Measurements from ENCODE around the gene CELA2B. TPM values are rescaled to one million over a fixed set of nuclear protein-coding genes. Genes with fewer than 3 reads are reported as not detected.

The CELA2B gene
- polyA plus RNA-seq, 1 of the 3 experiments (the other 2 are of a cell fraction): not detected

DNA sequence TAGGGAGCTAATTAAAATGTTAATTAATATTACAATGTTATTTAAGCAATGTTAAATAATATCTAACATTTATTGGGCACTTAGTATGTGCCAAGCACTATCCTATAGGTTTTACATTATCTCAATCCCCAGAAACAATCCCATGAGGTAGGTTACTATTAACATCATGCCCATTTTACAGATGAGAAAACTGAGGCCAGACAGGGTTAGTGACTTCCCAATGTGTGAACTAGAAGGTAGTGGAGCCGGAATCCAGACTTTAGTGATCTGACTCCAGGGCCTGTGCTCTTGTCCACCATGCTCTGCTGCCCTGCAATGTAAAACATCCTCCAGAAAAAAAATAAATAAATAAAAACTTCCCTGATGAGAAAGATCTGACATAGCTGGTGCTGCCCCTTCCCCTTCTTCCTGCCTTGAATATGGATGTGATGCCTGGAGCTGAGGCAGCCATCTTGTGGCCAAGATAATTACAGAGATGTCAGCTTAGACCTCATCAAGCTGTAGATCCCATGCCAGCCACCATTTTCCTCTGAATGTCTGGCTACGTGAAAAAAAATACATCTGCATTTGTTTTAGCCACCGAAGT lies 26.9 kb upstream of the CELA2B start:
- ChIA-PET POLR2A (no interaction called here), CTCF (interaction anchor here (1.2 to 3.1 kb wide), 3 partner anchors 9 to 125 kb away, joined by 3 to 12 read pairs (median 6); no protein-coding TSS in a partner anchor)
- Histone ChIP-seq H3K4me1 (ENCODE audit: control insufficient read depth in 1 of 2, insufficient read depth in 2 of 2, low read depth in 1 of 2, low read length in 1 of 2) (peaks cover 0 to 3% of the 10 kb centered on the region in 2 experiments; a peak in 1 of 4 replicates), H2AFZ (ENCODE audit: low read depth) (no peak overlapping the region), H3K4me3 (ENCODE audit: low read depth in 2 of 2, low read length in 1 of 2) (no peak overlapping the region), H3K4me2 (no peak overlapping the region), H3K36me3 (replicated peaks in 1 of 2; ENCODE audit: control insufficient read depth in 1 of 2, insufficient read depth in 2 of 2, low read length in 1 of 2) (no peaks in the 10 kb centered on the region), H3K9ac (no peak overlapping the region), H4K20me1 (ENCODE audit: insufficient read depth) (no peaks in the 10 kb centered on the region), H3K9me2 (no peaks in the 10 kb centered on the region), H3K27ac (ENCODE audit: low read depth in 2 of 2, low read length in 1 of 2) (no peak overlapping the region), H3K79me2 (ENCODE audit: insufficient read depth) (no peaks in the 10 kb centered on the region), H3F3A (replicated peaks; ENCODE audit: insufficient read depth) (peaks cover 3% of the 10 kb centered on the region), H3K9me3 (no peaks in the 10 kb centered on the region), H3K27me3 (ENCODE audit: insufficient read depth) (no peaks in the 10 kb centered on the region)
- TF ChIP-seq FOXJ3 (CRISPR knock-in tag; IDR thresholded peaks at IDR 0.05) (no peak), POLR2AphosphoS5 (IDR thresholded peaks at IDR 0.05; ENCODE audit: low read depth, low read length) (no peak), MXI1 (IDR thresholded peaks at IDR 0.05; ENCODE audit: low read depth, low read length) (no peak), SMC3 (IDR thresholded peaks at IDR 0.05; ENCODE audit: low read depth, low read length) (no peak), FOXM1 (IDR thresholded peaks at IDR 0.05; ENCODE audit: low read depth) (no peak), CHD2 (IDR thresholded peaks at IDR 0.05; ENCODE audit: low read length, partially characterized antibody) (no peak), EP300 (IDR thresholded peaks at IDR 0.05; ENCODE audit: borderline replicate concordance in 1 of 2, low read depth in 1 of 2, low read length in 1 of 2) (no peak), REST (IDR thresholded peaks at IDR 0.05; ENCODE audit: low read depth, low read length) (no peak), GATA2 (CRISPR knock-in tag; IDR thresholded peaks at IDR 0.05) (no peak), RCOR1 (IDR thresholded peaks at IDR 0.05; ENCODE audit: low read length) (no peak), TAF1 (IDR thresholded peaks at IDR 0.05; ENCODE audit: borderline replicate concordance, low read depth, low read length) (no peak), RXRA (IDR thresholded peaks at IDR 0.05; ENCODE audit: borderline replicate concordance, low read depth) (no peak), JUND (IDR thresholded peaks at IDR 0.05) (no peak), RAD21 (IDR thresholded peaks at IDR 0.05; ENCODE audit: low read length) (no peak)
- TF ChIP-seq, protein P1, sequence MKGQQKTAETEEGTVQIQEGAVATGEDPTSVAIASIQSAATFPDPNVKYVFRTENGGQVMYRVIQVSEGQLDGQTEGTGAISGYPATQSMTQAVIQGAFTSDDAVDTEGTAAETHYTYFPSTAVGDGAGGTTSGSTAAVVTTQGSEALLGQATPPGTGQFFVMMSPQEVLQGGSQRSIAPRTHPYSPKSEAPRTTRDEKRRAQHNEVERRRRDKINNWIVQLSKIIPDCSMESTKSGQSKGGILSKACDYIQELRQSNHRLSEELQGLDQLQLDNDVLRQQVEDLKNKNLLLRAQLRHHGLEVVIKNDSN (IDR thresholded peaks at IDR 0.05; ENCODE audit: borderline replicate concordance, low read depth): no peak
- TF ChIP-seq, protein P2, sequence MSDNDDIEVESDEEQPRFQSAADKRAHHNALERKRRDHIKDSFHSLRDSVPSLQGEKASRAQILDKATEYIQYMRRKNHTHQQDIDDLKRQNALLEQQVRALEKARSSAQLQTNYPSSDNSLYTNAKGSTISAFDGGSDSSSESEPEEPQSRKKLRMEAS (IDR thresholded peaks at IDR 0.05; ENCODE audit: low read depth): no peak
- TF ChIP-seq, protein P3, sequence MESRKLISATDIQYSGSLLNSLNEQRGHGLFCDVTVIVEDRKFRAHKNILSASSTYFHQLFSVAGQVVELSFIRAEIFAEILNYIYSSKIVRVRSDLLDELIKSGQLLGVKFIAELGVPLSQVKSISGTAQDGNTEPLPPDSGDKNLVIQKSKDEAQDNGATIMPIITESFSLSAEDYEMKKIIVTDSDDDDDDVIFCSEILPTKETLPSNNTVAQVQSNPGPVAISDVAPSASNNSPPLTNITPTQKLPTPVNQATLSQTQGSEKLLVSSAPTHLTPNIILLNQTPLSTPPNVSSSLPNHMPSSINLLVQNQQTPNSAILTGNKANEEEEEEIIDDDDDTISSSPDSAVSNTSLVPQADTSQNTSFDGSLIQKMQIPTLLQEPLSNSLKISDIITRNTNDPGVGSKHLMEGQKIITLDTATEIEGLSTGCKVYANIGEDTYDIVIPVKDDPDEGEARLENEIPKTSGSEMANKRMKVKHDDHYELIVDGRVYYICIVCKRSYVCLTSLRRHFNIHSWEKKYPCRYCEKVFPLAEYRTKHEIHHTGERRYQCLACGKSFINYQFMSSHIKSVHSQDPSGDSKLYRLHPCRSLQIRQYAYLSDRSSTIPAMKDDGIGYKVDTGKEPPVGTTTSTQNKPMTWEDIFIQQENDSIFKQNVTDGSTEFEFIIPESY (IDR thresholded peaks at IDR 0.05; ENCODE audit: borderline replicate concordance, low read depth): no peak
- TF ChIP-seq, protein P4, sequence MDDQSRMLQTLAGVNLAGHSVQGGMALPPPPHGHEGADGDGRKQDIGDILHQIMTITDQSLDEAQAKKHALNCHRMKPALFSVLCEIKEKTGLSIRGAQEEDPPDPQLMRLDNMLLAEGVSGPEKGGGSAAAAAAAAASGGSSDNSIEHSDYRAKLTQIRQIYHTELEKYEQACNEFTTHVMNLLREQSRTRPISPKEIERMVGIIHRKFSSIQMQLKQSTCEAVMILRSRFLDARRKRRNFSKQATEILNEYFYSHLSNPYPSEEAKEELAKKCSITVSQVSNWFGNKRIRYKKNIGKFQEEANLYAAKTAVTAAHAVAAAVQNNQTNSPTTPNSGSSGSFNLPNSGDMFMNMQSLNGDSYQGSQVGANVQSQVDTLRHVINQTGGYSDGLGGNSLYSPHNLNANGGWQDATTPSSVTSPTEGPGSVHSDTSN (IDR thresholded peaks at IDR 0.05): no peak
- TF ChIP-seq, protein P5, sequence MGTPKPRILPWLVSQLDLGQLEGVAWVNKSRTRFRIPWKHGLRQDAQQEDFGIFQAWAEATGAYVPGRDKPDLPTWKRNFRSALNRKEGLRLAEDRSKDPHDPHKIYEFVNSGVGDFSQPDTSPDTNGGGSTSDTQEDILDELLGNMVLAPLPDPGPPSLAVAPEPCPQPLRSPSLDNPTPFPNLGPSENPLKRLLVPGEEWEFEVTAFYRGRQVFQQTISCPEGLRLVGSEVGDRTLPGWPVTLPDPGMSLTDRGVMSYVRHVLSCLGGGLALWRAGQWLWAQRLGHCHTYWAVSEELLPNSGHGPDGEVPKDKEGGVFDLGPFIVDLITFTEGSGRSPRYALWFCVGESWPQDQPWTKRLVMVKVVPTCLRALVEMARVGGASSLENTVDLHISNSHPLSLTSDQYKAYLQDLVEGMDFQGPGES (IDR thresholded peaks at IDR 0.05; ENCODE audit: low read depth, low read length): no peak
- 74% methylated on average over 3 of the region's 3 CpGs for WGBS (ENCODE audit: low lambda C conversion rate)
- no peak for DNase-seq

Measured in SK-N-SH (cell line).